H1 (cell line): ENCODE data around the gene GATC. TPM values are rescaled to one million over a fixed set of nuclear protein-coding genes. Genes with fewer than 3 reads are reported as not detected.

Experiments
- CBX8 ChIP-seq: fragments of 300-800, 300-1000 bp; sonication (generic); IDR thresholded peaks from 2 replicates; pipeline ENCODE4 v1.7.1; 2016; ENCODE audit warnings: low read depth, low read length, borderline replicate concordance
- CHD7 ChIP-seq: fragments of 300-600 bp; sonication (generic); IDR thresholded peaks from 2 replicates; pipeline ENCODE4 v1.7.1; 2012; ENCODE audit warnings: low read length, moderate library complexity, mild to moderate bottlenecking, inconsistent platforms; ENCODE audit not compliant: insufficient replicate concordance
- FOSL1 ChIP-seq: IDR thresholded peaks from 2 replicates; pipeline ENCODE4 v1.6.1; 2011; ENCODE audit warnings: mild to moderate bottlenecking, low read depth, low read length, moderate library complexity; ENCODE audit not compliant: insufficient read depth
- KDM1A ChIP-seq: fragments of 200-600, 300-600 bp; sonication (generic); IDR thresholded peaks from 2 replicates; pipeline ENCODE4 v1.7.1; 2016; ENCODE audit warnings: mild to moderate bottlenecking, low read length, borderline replicate concordance
- NRF1 ChIP-seq: IDR thresholded peaks from 2 replicates; pipeline ENCODE4 v1.6.1; 2011; ENCODE audit warnings: mild to moderate bottlenecking, low read depth, low read length, improper control_type of control experiment
- RBBP5 ChIP-seq: IDR thresholded peaks from 2 replicates; pipeline ENCODE4 v1.7.1; 2012; ENCODE audit warnings: low read depth, mild to moderate bottlenecking, inconsistent platforms, low read length, moderate library complexity, borderline replicate concordance
- RNF2 ChIP-seq: fragments of 200-900, 300-1000 bp; sonication (generic); IDR thresholded peaks from 2 replicates; pipeline ENCODE4 v1.7.1; 2016; ENCODE audit warnings: borderline replicate concordance, low read depth, mild to moderate bottlenecking, antibody characterized with exemption, low read length; ENCODE audit not compliant: poor library complexity, severe bottlenecking; ENCODE audit errors: missing control alignments
- SUZ12 ChIP-seq: fragments of 200-600 bp; sonication (generic); IDR thresholded peaks from 2 replicates; pipeline ENCODE4 v1.6.1; 2012; ENCODE audit warnings: mild to moderate bottlenecking, inconsistent platforms, low read length, moderate library complexity, mixed read lengths
- polyA plus RNA-seq, 7 experiments: library from polyadenylated mRNA; depleted of rRNA in 3 of 7; stranded (reverse) in 5 of 7; unstranded in 2 of 7; fragments of >200 nt in 5 of 7; fragments of 200-250 nt in 2 of 7; gene quantifications; 1 replicate in 5 of 7; 2 replicates in 1 of 7; 4 replicates in 1 of 7; pipeline versions ENCODE4 v1.2.1 to v1.2.3, GENCODE V29; 2011 to 2013; ENCODE audit warnings: missing spikeins in 2 of 7, mixed read lengths in 2 of 7
- total RNA-seq: library from RNA; stranded (reverse); fragmentation: NEBNext Ultra II Directional; extraction: Animal tissue kit (Norgen Biotek cat#: 25700); gene quantifications from 2 replicates; pipeline ENCODE4 v1.2.1, GENCODE V29; 2021
- TF ChIP-seq, protein P1 (sequence below): IDR thresholded peaks from 2 replicates; pipeline ENCODE4 v1.6.1; 2012; ENCODE audit warnings: inconsistent platforms

Gene GATC
- total and polyA plus RNA-seq, 2 of the 8 experiments (the other 6 are each of a cell fraction or from before 2014, with no cell fraction given) = 13.2 to 30.4 TPM

DNA sequence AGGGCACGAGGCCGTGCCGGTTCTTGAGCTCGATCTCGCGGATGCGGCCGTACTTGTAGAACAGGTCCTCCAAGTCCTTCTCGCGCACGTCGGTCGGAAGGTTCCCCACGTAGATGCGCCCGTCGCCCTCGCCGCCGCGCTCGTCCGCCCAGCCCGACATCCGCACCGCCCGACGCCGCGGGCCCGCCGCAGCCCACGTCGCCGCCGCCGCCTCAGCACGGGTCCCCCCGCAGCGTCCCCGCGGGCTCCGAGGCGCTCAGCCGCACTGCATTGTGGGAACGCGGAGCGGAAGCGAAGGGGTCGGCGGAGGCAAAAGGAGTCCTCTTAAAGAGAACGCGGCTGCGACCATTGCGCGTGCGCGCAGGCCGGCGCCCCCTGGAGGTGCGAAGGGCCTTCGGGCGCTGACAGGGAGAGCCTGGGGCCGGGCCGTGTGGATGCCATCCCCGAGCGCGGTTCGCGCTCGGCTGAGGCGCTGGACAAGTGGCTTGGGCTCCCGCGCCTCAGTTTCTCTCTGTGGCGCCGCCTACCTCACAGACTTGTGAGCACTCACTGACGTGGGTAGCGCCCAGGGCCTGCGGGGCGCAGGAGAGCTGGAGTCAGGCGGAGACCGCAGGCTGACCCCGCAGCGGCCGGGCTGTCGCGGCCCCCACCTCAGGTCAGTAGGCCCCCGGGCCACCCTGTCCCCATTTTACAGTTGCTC lies 23.4 kb downstream of the GATC start, which contains the start of gene SRSF9 (continued):
- TF ChIP-seq CHD7 = no peak
- TF ChIP-seq, protein P1, sequence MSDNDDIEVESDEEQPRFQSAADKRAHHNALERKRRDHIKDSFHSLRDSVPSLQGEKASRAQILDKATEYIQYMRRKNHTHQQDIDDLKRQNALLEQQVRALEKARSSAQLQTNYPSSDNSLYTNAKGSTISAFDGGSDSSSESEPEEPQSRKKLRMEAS = peak; percentile 12
- no peak for TF ChIP-seq FOSL1
- TF ChIP-seq RBBP5 = peak; percentile 59; the same call in 1 of the 2 replicates
- TF ChIP-seq RNF2 = no peak
- TF ChIP-seq NRF1 = peak; percentile 73
- no peak for TF ChIP-seq KDM1A
- no peak for TF ChIP-seq SUZ12
- TF ChIP-seq CBX8 = no peak
